GM21423 (cell line): ENCODE measurements around the gene FAM50B.

Experiments
- ATAC-seq: cut with Tn5 transposase; IDR thresholded peaks from one replicate; pipeline ENCODE4 v1.9.1; 2021; ENCODE audit warnings: mild to moderate bottlenecking, moderate library complexity; ENCODE audit not compliant: unreplicated experiment

FAM50B gene

GRCh38 chr6:3871515-3871914 is 22.3 kb downstream of the FAM50B start:
- no peak for ATAC-seq

- ATAC-seq = no peak
Observed at GRCh38 chr6:3871939-3872338, 22.8 kb downstream of the FAM50B start.

GRCh38 chr6:3872370-3872854 is 23.2 kb downstream of the FAM50B start:
- no peak for ATAC-seq

- no peak for ATAC-seq
Observed at GRCh38 chr6:3873051-3873450, 23.9 kb downstream of the FAM50B start.

- no peak for ATAC-seq
Observed at GRCh38 chr6:3874069-3874468, 24.9 kb downstream of the FAM50B start.

GRCh38 chr6:3875486-3875885 is 26.3 kb downstream of the FAM50B start:
- no peak for ATAC-seq

GRCh38 chr6:3876101-3876500 is 26.9 kb downstream of the FAM50B start:
- no peak for ATAC-seq

- no peak for ATAC-seq
Observed at GRCh38 chr6:3876866-3877265, 27.7 kb downstream of the FAM50B start.

- no peak for ATAC-seq
Observed at GRCh38 chr6:3878048-3878666, 29.0 kb downstream of the FAM50B start.

GRCh38 chr6:3879194-3879952 is 30.2 kb downstream of the FAM50B start:
- no peak for ATAC-seq

- ATAC-seq = no peak
Observed at GRCh38 chr6:3881711-3882421, 32.7 kb downstream of the FAM50B start.

- ATAC-seq = no peak
Observed at GRCh38 chr6:3882431-3882830, 33.3 kb downstream of the FAM50B start.

- no peak for ATAC-seq
Observed at GRCh38 chr6:3882866-3883265, 33.7 kb downstream of the FAM50B start.

- ATAC-seq = no peak
Observed at GRCh38 chr6:3884007-3884745, 35.0 kb downstream of the FAM50B start.

GRCh38 chr6:3885262-3886036 is 36.3 kb downstream of the FAM50B start:
- no peak for ATAC-seq

- no peak for ATAC-seq
Observed at GRCh38 chr6:3887150-3887700, 38.1 kb downstream of the FAM50B start.

GRCh38 chr6:3888153-3888957 is 39.2 kb downstream of the FAM50B start:
- no peak for ATAC-seq

GRCh38 chr6:3890047-3890446 is 40.9 kb downstream of the FAM50B start:
- no peak for ATAC-seq

GRCh38 chr6:3891883-3892282 is 42.7 kb downstream of the FAM50B start:
- no peak for ATAC-seq
